Effector memory CD4-positive, alpha-beta T cell (primary cell): ENCODE measurements around the gene STON2.
"Not testable (repeated sequence)": the region's sequence is repeated elsewhere in the genome, so short reads cannot be mapped to it uniquely, and the experiment has no call there.

Experiments used
- DNase-seq, 3 donors: peaks; one replicate each; pipeline ENCODE4 v3.0.0-alpha.2; 2020
- H3K27ac ChIP-seq: 2 replicates; pipeline ENCODE4 v1.7.0; 2013; ENCODE audit warnings: mild to moderate bottlenecking, low read length, moderate library complexity; ENCODE audit not compliant: insufficient read depth, poor library complexity, severe bottlenecking
- H3K27me3 ChIP-seq: replicated peaks from 2 replicates; pipeline ENCODE4 v1.7.0; 2013; ENCODE audit warnings: mild to moderate bottlenecking, low read length; ENCODE audit not compliant: insufficient read depth, control insufficient read depth, poor library complexity, severe bottlenecking
- H3K36me3 ChIP-seq: 2 replicates; pipeline ENCODE4 v1.7.0; 2013; ENCODE audit warnings: mild to moderate bottlenecking, low read length, moderate library complexity; ENCODE audit not compliant: control insufficient read depth, insufficient read depth
- H3K4me1 ChIP-seq: 2 replicates; pipeline ENCODE4 v1.7.0; 2013; ENCODE audit warnings: low read length, mild to moderate bottlenecking; ENCODE audit not compliant: control insufficient read depth, insufficient read depth, poor library complexity, severe bottlenecking
- H3K4me3 ChIP-seq: 2 replicates; pipeline ENCODE4 v1.7.0; 2013; ENCODE audit warnings: low read length, low read depth, mild to moderate bottlenecking; ENCODE audit not compliant: insufficient read depth, poor library complexity, severe bottlenecking
- H3K9me3 ChIP-seq: 2 replicates; pipeline ENCODE4 v1.7.0; 2013; ENCODE audit warnings: mild to moderate bottlenecking, low read length, moderate library complexity; ENCODE audit not compliant: control insufficient read depth

The STON2 gene

GRCh38 chr14:81435391-81436295, 35.5 kb upstream of the STON2 start:
- Histone ChIP-seq H3K27ac (no peak overlapping the region), H3K9me3 (no peaks in the 10 kb centered on the region), H3K27me3 (peaks cover 26% of the 10 kb centered on the region), H3K4me3 (peak overlapping the region; percentile 53), H3K4me1 (peaks cover 10% of the 10 kb centered on the region), H3K36me3 (no peaks in the 10 kb centered on the region)
- no peak for DNase-seq

- peaks cover 10% of the 10 kb centered on the region for H3K4me1 ChIP-seq
- DNase-seq = no peak
- H3K27ac ChIP-seq = no peak overlapping the region
- H3K4me3 ChIP-seq = peak overlapping the region; percentile 52
- no peaks in the 10 kb centered on the region for H3K36me3 ChIP-seq
- H3K27me3 ChIP-seq = peaks cover 26% of the 10 kb centered on the region
- no peaks in the 10 kb centered on the region for H3K9me3 ChIP-seq
Measured at GRCh38 chr14:81435048-81435390, 34.9 kb upstream of the STON2 start.

- no peaks in the 10 kb centered on the region for H3K9me3 ChIP-seq
- H3K4me3 ChIP-seq = no peak overlapping the region
- DNase-seq = no peak
- peaks cover 10% of the 10 kb centered on the region for H3K4me1 ChIP-seq
- peaks cover 26% of the 10 kb centered on the region for H3K27me3 ChIP-seq
- no peaks in the 10 kb centered on the region for H3K36me3 ChIP-seq
- no peak overlapping the region for H3K27ac ChIP-seq
Measured at GRCh38 chr14:81434230-81434629, 34.1 kb upstream of the STON2 start.

DNA sequence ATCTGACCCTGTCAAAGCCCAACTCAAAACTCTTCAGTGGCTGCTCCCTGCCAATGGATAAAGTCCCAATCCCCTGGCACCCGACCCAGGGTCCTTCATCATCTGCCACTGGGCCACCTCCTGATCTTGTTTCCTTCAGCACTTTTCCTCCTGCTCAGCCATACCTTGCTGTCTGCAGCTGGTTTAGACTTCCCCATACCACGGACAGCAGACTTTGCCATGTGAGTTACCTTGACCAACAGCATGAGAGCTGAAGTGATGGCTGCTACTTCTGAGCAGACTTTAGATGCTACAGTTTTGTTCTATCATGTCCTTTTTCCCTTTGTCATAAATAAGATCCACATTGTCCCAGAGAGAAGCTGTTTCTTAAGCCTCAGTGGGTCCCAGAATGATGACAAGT, 33.3 kb upstream of the STON2 start:
- Histone ChIP-seq H3K27ac (no peak overlapping the region), H3K4me3 (no peak overlapping the region), H3K9me3 (no peaks in the 10 kb centered on the region), H3K27me3 (peaks cover 26% of the 10 kb centered on the region), H3K36me3 (no peaks in the 10 kb centered on the region), H3K4me1 (peaks cover 10% of the 10 kb centered on the region)
- DNase-seq = no peak

- no peak overlapping the region for H3K27ac ChIP-seq
- no peak for DNase-seq
- H3K27me3 ChIP-seq = peaks cover 23% of the 10 kb centered on the region
- H3K36me3 ChIP-seq = no peaks in the 10 kb centered on the region
- no peak overlapping the region for H3K4me3 ChIP-seq
- no peaks in the 10 kb centered on the region for H3K9me3 ChIP-seq
- peaks cover 10% of the 10 kb centered on the region for H3K4me1 ChIP-seq
Measured at GRCh38 chr14:81432219-81432661, 32.1 kb upstream of the STON2 start.

DNA sequence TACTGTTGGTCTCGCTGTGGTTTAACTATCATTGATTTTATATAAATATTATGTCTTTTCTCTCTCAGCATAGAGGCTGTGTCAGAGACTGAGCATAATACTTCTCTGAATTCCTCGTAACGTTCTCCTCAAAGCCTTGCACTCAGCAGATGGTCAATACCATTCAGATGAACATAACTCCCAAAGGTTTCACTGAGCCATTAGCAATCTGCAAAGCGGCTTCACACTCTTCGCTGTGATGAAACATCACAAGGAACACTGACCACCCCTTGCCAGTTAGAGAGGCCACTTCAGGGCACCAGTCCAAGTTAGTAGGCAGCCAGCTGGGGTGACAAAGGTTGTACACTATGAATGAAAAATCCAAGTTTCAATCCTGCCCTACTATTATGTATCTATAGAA, 30.1 kb upstream of the STON2 start:
- peaks cover 14% of the 10 kb centered on the region for H3K27me3 ChIP-seq
- no peaks in the 10 kb centered on the region for H3K9me3 ChIP-seq
- DNase-seq = no peak
- H3K4me1 ChIP-seq = peaks cover 3% of the 10 kb centered on the region
- H3K4me3 ChIP-seq = no peak overlapping the region
- H3K27ac ChIP-seq = no peak overlapping the region
- no peaks in the 10 kb centered on the region for H3K36me3 ChIP-seq

- H3K36me3 ChIP-seq, H3K27ac ChIP-seq, H3K27me3 ChIP-seq, DNase-seq, H3K4me3 ChIP-seq, H3K9me3 ChIP-seq, H3K4me1 ChIP-seq: not testable (repeated sequence)
Measured at GRCh38 chr14:81429749-81430148, 29.6 kb upstream of the STON2 start.

DNA sequence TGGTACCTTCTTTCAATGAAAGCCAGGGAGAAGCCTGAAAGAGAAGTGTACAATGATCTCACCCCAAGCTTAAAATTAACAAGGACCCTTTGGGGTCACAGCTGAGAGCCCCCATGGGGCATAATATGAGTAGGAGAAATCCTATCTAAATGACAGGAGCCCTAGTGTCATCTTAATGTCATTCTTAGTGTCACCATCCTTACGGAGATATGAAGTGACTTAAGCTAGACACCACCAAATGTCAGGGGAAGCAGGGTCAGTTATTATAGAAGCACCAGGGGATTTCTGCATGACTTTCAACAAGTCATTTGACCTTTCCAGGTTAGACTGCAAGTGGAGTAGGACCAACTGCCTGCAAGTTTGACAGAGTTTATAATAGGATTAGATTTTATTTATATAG, 28.9 kb upstream of the STON2 start:
- H3K4me1 ChIP-seq = no peaks in the 10 kb centered on the region
- no peak for DNase-seq
- no peaks in the 10 kb centered on the region for H3K36me3 ChIP-seq
- H3K27me3 ChIP-seq = peaks cover 5% of the 10 kb centered on the region
- H3K27ac ChIP-seq = no peak overlapping the region
- H3K9me3 ChIP-seq = no peaks in the 10 kb centered on the region
- no peak overlapping the region for H3K4me3 ChIP-seq

GRCh38 chr14:81427348-81428058, 27.4 kb upstream of the STON2 start:
- Histone ChIP-seq H3K4me1 (no peaks in the 10 kb centered on the region), H3K4me3 (no peak overlapping the region), H3K9me3 (no peaks in the 10 kb centered on the region), H3K27ac (no peak overlapping the region), H3K27me3 (peaks cover 5% of the 10 kb centered on the region), H3K36me3 (no peaks in the 10 kb centered on the region)
- DNase-seq = no peak

DNA sequence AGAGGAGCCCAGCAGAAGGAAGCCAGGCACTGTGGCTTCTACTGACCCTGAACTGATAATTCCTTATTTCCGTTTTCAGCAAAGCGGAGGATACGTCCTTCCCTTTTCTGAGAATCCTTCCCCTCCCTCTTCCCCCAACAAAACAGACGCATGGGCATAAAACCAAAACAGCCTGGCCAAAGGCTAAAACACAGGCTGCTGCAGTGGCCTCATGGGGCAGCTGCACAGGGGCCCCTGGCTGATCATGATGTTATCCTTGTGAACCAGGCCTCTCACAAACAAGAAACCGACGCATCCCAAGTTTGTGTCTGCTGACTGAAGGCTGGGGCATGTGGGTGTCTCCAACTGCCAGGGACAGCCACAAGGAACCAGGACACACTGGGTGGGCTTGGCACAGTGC, 23.4 kb upstream of the STON2 start:
- Histone ChIP-seq H3K9me3 (no peaks in the 10 kb centered on the region), H3K4me1 (no peaks in the 10 kb centered on the region), H3K36me3 (no peaks in the 10 kb centered on the region), H3K27me3 (peaks cover 5% of the 10 kb centered on the region), H3K4me3 (no peak overlapping the region), H3K27ac (no peak overlapping the region)
- no peak for DNase-seq
